H54 (cell line): Measurements from ENCODE around the gene RALGAPA1.
"Not testable (repeated sequence)": the region's sequence is repeated elsewhere in the genome, so short reads cannot be mapped to it uniquely, and the experiment has no call there.

Experiments used
- DNase-seq: peaks from one replicate; pipeline ENCODE4 v3.0.0; 2011; ENCODE audit warnings: low spot score, mixed read lengths; ENCODE audit not compliant: insufficient read length
- FAIRE-seq: peaks from 3 replicates; lab custom pipeline; 2011; peaks lifted over from hg19 to GRCh38; lab: Jason Lieb, UNC
- POLR2A ChIP-seq: IDR thresholded peaks from 2 replicates; pipeline ENCODE4 v1.6.1; 2011; ENCODE audit warnings: low read depth, mild to moderate bottlenecking, low read length

Gene RALGAPA1

DNA sequence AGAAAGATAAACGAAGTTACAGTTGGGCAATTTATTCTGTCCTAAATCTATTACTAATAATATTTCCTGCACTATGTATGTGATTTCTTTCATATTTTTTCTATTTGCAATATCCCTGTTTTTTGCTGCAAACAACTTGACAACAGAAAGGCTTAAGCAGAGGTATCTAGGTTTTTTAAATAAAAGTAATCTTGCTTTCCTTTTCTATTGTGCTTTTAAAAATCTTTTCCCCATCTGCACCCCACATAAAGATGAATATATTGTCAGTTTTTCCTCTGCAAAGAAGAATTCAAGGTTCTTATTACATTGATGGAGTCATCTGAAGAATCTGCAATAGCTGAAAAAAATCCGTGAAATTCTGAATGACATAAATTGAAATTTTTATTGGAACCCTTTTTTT lies 502 bp upstream of the RALGAPA1 start:
- DNase-seq, result no peak
- no peak for TF ChIP-seq POLR2A
- no peak for FAIRE-seq

DNA sequence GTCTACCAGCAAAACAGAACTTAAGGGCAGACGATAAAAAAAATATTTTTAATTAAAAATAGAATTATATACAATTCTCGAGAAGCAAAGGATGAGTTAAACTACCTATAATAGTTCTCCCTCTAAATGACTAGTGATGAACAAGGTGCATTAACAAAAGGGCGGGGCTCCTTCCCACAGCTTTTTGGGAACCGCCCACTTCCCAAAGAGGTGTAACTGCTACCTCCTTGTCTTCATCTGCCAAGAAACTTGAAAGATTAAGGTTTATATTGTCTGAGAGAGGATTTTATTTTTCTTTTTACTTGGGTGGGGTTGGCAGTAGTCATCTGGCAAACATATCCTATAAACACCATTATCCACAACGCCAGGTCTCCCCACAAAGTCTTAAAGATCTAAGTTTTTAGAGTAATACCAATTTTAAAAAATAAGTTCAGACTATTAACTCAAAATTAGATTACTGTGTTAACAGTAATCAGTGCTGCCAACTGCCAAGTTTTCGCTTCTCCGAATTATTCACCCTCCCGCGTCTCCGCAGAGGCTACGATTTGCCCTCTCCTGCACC lies 938 bp downstream of the RALGAPA1 start:
- no peak for TF ChIP-seq POLR2A
- DNase-seq, result no peak
- FAIRE-seq, result no peak

DNA sequence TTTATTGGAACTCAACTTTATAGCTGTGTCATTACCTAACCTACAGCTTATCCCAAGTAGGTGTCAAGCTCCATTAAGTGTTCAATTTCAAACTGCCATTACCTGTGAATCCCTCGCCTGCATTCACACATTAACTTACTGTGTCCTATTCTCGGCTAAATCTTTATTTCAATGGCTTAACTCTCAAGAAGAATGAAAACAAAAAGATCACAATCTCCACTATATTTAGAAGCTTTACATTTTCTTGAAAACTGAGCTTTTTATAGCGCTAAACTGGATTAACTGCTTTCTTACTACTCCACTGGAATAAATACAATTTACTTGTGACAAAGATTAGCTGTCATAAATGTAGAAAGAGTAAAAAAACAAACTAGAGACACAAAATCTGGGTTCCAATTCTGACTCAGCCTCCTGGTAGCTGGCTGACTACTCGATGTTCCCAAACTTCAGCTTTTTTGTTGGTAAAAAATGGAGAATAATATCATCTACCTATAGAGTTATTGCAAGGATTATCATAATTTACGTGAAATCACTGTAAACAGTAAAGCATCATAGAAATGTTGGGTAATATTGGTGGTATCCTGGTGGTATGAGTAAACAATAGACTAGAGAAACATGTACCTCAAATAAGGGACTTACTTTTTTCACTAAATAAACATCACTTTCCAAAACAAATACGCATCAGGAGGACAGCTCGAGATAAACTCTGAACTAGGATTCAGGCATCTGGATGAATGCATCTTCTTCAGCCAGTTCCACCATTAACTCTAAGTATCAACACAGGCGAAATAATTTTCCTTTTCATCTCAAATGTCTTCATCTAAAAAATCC lies 1.7 kb downstream of the RALGAPA1 start:
- no peak for TF ChIP-seq POLR2A
- DNase-seq (no peak), FAIRE-seq (no peak)

- no peak for TF ChIP-seq POLR2A
- FAIRE-seq (no peak), DNase-seq (no peak)
These were observed 2.8 kb downstream of the RALGAPA1 start for GRCh38 chr14:35806006-35806907.

DNA sequence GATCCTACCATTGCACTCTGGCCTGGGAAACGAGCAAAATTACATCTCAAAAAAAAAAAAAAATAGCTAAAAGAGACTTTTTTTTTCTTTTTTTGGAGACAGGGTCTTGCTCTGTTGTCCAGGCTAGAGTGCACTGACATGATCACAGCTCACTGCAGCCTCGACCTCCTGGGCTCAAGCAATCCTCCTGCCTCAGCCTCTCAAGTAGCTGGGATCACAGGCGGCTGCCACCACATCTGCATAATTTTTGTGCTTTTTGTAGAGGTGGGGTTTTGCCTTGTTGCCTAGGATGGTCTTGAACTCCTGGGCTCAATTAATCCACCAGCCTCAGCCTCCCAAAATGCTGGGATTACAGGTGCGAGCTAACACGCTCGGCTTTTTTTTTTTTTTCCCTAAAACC lies 11.3 kb downstream of the RALGAPA1 start:
- no peak for TF ChIP-seq POLR2A
- DNase-seq (no peak), FAIRE-seq (no peak)

GRCh38 chr14:35789651-35790050 lies 19.4 kb downstream of the RALGAPA1 start:
- no peak for TF ChIP-seq POLR2A
- DNase-seq (no peak), FAIRE-seq (no peak)

DNA sequence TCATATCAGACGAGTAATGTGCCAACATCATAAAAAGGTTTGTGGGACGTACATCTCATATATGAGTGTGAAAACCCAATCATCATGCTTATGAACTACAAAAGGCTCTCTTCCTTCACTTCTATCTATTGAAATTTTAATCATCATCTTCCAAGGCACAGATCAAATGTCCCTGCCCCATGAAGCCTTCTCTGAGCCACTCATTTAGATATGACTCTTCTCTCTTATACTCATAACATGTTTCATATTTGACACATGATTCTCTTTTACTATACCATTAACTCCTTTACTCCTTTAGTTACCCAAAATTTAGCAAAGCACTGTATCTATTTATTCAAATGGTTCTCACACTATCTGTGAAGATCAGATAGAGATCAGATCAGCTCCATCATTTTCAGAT lies 22.2 kb downstream of the RALGAPA1 start:
- TF ChIP-seq POLR2A, result no peak
- DNase-seq (no peak), FAIRE-seq (no peak)

DNA sequence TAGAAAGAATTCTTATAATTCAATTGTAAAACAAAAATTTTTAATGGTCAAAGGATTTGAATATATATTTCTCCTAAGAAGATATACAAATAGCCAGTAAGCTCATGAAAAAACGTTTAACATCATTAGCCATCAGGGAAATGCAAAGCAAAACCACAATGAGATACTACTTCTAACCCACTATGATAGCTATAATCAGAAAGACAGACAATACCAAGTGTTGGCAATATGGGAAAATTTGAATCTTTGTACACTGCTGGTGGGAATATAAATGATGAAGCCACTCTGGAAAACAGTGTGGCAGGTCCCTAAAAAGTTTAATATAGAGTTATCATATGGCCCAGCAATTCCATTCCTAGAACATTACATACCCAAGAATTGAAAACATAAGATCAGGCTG lies 25.4 kb downstream of the RALGAPA1 start:
- no peak for TF ChIP-seq POLR2A
- DNase-seq (no peak), FAIRE-seq (no peak)

GRCh38 chr14:35779368-35779767 lies 29.7 kb downstream of the RALGAPA1 start:
- no peak for TF ChIP-seq POLR2A
- FAIRE-seq (no peak), DNase-seq (no peak)

- DNase-seq, FAIRE-seq: not testable (repeated sequence)
These were observed 31.5 kb downstream of the RALGAPA1 start for GRCh38 chr14:35777550-35777949.

GRCh38 chr14:35776823-35777222 lies 32.3 kb downstream of the RALGAPA1 start:
- FAIRE-seq (no peak), DNase-seq (no peak)
- no peak for TF ChIP-seq POLR2A

DNA sequence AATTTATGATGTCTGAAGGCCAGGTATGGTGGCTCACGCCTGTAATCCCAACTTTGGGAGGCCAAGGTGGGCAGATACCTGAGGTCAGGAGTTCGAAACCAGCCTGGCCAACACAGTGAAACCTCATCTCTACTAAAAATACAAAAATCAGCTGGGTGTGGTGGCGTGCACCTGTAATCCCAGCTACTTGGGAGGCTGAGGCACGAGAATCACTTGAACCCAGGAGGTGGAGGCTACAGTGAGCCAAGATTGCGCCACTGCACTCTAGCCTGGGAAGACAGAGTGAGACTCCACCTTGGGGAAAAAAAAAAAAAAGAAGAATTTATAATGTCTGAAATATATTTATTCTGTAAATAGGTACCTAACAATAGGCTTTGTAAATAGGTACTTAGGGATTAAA lies 33.0 kb downstream of the RALGAPA1 start:
- not testable (repeated sequence) for DNase-seq, FAIRE-seq

DNA sequence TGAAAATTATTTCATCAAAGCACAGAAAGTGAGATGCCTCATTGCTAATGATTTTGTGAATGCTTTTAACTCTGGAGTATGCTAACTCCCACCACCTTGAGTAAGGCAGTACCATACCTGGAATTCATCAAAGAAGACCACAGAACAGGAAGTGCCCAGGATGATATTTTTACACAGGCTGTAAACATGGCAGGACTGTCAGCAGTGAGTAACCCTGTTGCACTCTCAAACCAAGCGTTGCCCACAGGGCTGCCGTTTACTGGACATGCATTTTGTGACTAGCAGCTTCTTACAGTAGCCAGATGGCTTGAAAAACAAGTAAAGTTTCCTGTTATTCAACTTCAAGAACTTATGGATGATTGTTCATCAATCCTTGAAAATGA lies 42.4 kb downstream of the RALGAPA1 start:
- DNase-seq, result no peak
- no peak for FAIRE-seq
- no peak for TF ChIP-seq POLR2A

GRCh38 chr14:35766036-35766699 lies 42.9 kb downstream of the RALGAPA1 start:
- no peak for FAIRE-seq
- DNase-seq, result no peak
- TF ChIP-seq POLR2A, result no peak
